ENCODE results near the gene BCL2L11.

DNA sequence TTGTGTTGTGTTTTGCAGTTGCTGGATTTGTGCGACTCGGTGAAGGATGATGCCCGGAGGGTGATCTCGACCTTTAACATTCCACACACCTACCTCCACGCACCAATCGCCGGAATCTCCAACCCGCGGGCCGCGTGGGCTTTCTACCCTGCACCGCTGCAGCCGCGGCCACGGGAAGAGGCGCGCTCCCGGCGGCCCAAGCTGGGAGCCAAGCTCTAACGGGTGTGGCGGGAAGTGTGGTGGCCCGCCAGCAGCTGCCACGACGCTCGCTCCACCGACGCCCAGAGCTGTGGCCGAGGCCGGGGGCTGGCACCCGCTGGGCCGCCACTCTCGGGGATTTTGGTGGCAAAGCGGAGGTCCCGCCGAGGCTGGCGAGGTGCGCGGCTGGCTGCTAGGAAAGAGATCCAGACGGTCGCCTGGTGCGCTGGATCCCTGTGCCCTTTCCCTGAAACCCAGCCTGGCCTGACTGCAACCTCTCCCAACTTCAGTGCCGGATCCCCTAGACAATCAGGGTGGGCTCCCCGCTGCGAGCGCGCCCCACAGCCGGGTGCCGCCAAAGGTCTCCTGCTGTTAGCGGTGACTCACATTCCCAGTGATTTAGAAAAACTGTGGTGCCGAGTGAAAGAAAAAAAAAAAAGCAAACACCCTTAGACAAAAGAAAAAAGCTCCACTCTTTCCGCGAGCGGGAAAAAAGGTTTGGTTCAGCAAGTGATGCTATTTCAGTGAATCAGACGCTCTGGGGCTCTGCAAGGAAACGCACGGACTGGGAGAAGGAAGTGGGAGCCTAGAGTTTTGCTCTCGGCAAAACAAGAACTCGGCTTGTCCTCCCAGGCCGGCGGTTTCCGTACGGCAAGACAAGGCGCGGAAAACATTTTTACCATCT, 2.9 kb upstream of the BCL2L11 start:
- TF ChIP-seq, protein P1, sequence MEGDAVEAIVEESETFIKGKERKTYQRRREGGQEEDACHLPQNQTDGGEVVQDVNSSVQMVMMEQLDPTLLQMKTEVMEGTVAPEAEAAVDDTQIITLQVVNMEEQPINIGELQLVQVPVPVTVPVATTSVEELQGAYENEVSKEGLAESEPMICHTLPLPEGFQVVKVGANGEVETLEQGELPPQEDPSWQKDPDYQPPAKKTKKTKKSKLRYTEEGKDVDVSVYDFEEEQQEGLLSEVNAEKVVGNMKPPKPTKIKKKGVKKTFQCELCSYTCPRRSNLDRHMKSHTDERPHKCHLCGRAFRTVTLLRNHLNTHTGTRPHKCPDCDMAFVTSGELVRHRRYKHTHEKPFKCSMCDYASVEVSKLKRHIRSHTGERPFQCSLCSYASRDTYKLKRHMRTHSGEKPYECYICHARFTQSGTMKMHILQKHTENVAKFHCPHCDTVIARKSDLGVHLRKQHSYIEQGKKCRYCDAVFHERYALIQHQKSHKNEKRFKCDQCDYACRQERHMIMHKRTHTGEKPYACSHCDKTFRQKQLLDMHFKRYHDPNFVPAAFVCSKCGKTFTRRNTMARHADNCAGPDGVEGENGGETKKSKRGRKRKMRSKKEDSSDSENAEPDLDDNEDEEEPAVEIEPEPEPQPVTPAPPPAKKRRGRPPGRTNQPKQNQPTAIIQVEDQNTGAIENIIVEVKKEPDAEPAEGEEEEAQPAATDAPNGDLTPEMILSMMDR (IDR thresholded peaks at IDR 0.05): no peak
- no peak for TF ChIP-seq POLR2A (IDR thresholded peaks at IDR 0.05)
- no peak for TF ChIP-seq EP300 (IDR thresholded peaks at IDR 0.05; ENCODE audit: low read depth)

All from transverse colon (tissue), 3 donors.